Glutamatergic neuron (in vitro differentiated cells): Measurements from ENCODE around the gene NXPH3. TPM values are rescaled to one million over a fixed set of nuclear protein-coding genes. Genes with fewer than 3 reads are reported as not detected.
A peak's percentile ranks its signal among the peaks of the same experiment; 100 is the strongest.

ENCODE experiments used
- DNase-seq: peaks from one replicate; pipeline ENCODE4 v3.0.0; 2022
- H3K27ac Mint-ChIP-seq: one replicate; pipeline ENCODE4 v1.8.0; 2020; ENCODE audit warnings: mild to moderate bottlenecking, mixed read lengths, inconsistent platforms; ENCODE audit not compliant: unreplicated experiment
- H3K27me3 Mint-ChIP-seq: one replicate; pipeline ENCODE4 v1.8.0; 2020; ENCODE audit warnings: mild to moderate bottlenecking, moderate library complexity, mixed read lengths, inconsistent platforms; ENCODE audit not compliant: unreplicated experiment
- H3K36me3 Mint-ChIP-seq: one replicate; pipeline ENCODE4 v1.8.0; 2020; ENCODE audit warnings: mild to moderate bottlenecking, mixed read lengths, inconsistent platforms; ENCODE audit not compliant: unreplicated experiment
- H3K4me1 Mint-ChIP-seq: one replicate; pipeline ENCODE4 v1.8.0; 2020; ENCODE audit warnings: mild to moderate bottlenecking, low read depth, mixed read lengths, inconsistent platforms; ENCODE audit not compliant: unreplicated experiment
- H3K4me3 Mint-ChIP-seq: one replicate; pipeline ENCODE4 v1.8.0; 2020; ENCODE audit warnings: mild to moderate bottlenecking, mixed read lengths, inconsistent platforms; ENCODE audit not compliant: unreplicated experiment
- H3K9me3 Mint-ChIP-seq: one replicate; pipeline ENCODE4 v1.8.0; 2020; ENCODE audit warnings: mild to moderate bottlenecking, moderate library complexity, mixed read lengths, inconsistent platforms; ENCODE audit not compliant: unreplicated experiment
- total RNA-seq: library from RNA; stranded (reverse); fragmentation: NEBNext Ultra II Directional; extraction: Animal tissue kit (Norgen Biotek cat#: 25700); gene quantifications from one replicate; pipeline ENCODE4 v1.2.1, GENCODE V29; 2021; ENCODE audit not compliant: unreplicated experiment
- TF ChIP-seq, protein P1 (sequence below): fragments of 200-600 bp; sonication (generic); IDR thresholded peaks from one replicate; pipeline ENCODE4 v1.5.0; 2021; ENCODE audit not compliant: partially characterized antibody, unreplicated experiment

The NXPH3 gene
- total RNA-seq, 1 donor from 2014 or later: 2.0 TPM

DNA sequence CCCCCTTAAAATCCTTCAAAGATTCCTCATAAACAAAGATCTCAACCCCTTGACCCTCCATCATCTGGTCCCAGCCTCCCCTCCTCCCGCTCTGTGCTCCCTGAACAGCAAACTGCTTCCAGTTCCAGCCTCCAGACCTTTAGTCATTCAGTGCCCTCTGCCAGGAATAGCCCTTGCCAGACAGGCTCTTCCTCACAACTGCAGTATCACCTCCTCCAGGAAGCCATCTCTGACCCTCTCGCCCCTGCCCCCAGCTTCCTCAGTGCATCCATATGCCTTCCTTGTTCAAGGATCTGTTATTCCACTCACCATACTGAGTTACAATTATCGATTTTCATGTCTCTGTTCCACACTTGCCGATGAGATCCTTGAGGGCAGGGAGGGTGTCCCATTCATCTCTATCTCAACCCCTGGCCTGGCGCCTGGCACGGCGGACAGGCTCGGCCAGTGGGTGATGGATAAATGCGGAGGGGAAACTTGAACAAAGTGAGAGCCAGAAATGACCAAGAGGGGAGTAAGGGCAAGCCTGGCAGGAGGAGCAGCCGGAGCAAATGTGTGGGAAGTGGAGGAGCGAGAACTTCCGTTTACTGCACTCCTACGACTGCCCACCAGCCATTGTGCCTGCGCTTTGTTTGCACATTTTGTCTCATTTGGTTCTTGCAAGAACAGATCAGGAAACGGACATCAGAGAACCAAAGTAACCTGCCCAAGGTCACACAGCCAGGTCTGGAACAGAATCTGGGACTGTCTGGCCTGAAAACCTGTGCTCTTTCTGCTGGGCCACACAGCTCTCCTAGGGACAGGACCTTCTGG is 2.0 kb upstream of the NXPH3 start:
- no peak for DNase-seq
- Mint-ChIP-seq H3K9me3 (peaks cover 2% of the 10 kb centered on the region), H3K27me3 (peaks cover 4% of the 10 kb centered on the region), H3K4me1 (peaks cover 10% of the 10 kb centered on the region), H3K4me3 (no peak overlapping the region), H3K36me3 (no peaks in the 10 kb centered on the region), H3K27ac (no peak overlapping the region)
- TF ChIP-seq, protein P1, sequence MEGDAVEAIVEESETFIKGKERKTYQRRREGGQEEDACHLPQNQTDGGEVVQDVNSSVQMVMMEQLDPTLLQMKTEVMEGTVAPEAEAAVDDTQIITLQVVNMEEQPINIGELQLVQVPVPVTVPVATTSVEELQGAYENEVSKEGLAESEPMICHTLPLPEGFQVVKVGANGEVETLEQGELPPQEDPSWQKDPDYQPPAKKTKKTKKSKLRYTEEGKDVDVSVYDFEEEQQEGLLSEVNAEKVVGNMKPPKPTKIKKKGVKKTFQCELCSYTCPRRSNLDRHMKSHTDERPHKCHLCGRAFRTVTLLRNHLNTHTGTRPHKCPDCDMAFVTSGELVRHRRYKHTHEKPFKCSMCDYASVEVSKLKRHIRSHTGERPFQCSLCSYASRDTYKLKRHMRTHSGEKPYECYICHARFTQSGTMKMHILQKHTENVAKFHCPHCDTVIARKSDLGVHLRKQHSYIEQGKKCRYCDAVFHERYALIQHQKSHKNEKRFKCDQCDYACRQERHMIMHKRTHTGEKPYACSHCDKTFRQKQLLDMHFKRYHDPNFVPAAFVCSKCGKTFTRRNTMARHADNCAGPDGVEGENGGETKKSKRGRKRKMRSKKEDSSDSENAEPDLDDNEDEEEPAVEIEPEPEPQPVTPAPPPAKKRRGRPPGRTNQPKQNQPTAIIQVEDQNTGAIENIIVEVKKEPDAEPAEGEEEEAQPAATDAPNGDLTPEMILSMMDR: no peak

DNA sequence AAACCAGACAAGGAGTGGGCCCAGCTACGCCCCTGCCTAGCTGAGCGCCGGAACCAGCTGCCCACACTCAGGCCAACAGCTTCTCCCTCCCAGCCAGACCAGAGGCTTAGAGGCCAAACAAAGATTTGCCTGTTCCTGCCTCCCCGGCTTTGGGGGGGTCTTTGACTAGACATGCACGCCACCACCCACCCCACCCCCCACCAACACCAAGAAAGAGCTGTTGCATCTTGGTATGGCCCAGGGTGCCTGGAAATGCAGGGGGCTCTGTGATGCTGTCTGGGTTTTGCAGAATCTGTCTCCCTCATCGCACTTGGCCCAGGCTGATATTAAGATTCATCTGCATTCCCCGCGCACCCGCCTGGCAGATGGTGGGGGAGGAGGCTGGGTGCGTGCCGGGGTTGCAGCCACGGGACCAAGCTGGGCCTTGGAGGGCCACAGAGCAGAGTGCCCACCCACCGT is 1.3 kb upstream of the NXPH3 start:
- TF ChIP-seq, protein P1: no peak
- peaks cover 3% of the 10 kb centered on the region for H3K9me3 Mint-ChIP-seq
- H3K36me3 Mint-ChIP-seq: no peaks in the 10 kb centered on the region
- DNase-seq: no peak
- no peak overlapping the region for H3K4me3 Mint-ChIP-seq
- H3K27ac Mint-ChIP-seq: no peak overlapping the region
- H3K4me1 Mint-ChIP-seq: peaks cover 12% of the 10 kb centered on the region
- H3K27me3 Mint-ChIP-seq: peaks cover 4% of the 10 kb centered on the region

DNA sequence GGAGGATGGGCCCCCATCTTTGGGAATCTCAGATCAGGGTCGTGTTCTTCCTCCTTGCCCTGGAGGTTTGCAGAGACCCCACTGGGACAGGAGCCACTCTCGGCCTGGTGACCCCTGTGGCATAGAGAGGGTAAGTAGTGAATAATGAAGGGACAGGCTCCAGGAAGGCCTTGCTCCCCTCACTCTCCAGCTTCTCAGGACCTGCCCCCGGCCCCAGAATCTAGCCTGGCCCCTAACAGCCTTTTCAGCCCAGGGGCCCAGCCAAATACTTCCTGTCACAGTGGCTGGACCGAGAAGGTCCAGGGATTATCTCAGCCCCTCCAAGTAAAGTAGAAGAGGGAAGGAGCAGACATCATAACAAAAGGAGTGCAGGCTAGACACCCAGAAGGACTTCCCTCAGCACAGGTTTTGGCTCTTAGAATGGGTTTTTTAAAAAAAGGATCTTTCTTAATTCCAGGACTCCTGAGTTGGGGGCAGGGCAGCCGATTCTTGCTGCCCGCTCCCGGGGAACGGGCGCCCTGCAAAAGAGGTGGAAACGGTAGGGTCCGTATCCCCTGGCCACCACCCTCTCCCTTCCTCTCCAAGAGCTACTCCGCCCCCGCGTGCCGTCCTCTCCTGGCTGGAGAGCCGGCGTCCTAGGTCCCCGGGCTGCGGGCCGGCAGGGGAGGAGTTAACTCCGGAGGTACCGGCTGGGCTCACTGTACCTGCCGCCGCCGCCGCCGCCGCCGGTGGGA is 559 bp upstream of the NXPH3 start:
- peak overlapping the region; percentile 42 for H3K4me3 Mint-ChIP-seq
- peaks cover 2% of the 10 kb centered on the region for H3K27me3 Mint-ChIP-seq
- no peaks in the 10 kb centered on the region for H3K36me3 Mint-ChIP-seq
- no peak overlapping the region for H3K27ac Mint-ChIP-seq
- TF ChIP-seq, protein P1: no peak
- peaks cover 12% of the 10 kb centered on the region for H3K4me1 Mint-ChIP-seq
- no peak for DNase-seq
- peaks cover 5% of the 10 kb centered on the region for H3K9me3 Mint-ChIP-seq

DNA sequence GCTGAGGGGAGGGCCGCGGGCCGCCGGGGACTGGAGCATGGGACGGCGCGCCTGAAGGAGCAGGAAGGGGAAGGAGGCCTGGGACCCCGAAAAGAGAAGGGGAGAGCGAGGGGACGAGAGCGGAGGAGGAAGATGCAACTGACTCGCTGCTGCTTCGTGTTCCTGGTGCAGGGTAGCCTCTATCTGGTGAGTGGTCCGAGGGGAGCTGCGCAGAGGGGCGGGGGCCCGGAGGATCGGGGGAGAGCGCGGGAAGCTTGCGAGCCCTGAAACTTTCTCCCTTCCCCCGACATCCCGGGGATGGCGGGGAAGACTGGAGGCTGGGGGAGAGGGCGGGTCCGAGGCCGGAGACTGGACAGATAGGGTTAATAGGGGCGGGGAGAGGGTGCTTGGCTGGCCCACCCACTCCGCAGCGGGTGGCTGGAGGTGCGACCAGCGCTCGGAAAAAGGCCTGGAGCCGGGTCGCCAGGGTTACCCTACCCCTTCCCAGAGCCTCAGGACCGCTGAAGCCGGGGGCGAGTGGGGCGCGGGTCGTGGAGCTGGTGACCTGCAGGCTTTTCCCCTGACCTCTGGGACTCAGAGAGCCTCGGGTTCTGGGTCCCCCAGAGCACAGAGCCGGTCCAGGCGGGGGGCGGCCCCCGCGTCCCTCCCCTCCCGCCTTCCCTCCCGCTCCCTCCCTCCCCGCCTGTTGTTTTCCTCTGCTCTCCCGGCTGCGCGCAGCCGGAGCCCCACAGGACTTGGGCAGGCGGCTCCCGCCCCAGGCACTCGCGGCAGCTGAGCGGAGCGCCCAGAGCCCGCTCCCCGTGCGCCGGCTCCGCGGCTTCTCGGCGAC is 631 bp downstream of the NXPH3 start:
- Mint-ChIP-seq H3K9me3 (peaks cover 5% of the 10 kb centered on the region), H3K4me1 (peaks cover 19% of the 10 kb centered on the region), H3K4me3 (peak overlapping the region; percentile 87), H3K27ac (no peak overlapping the region), H3K27me3 (peaks cover 2% of the 10 kb centered on the region), H3K36me3 (no peaks in the 10 kb centered on the region)
- TF ChIP-seq, protein P1: no peak
- peak; percentile 76 for DNase-seq
